ENCODE results near the gene TTC23L. TPM values are rescaled to one million over a fixed set of nuclear protein-coding genes. Genes with fewer than 3 reads are reported as not detected.
"Not testable (repeated sequence)": the region's sequence is repeated elsewhere in the genome, so short reads cannot be mapped to it uniquely, and the experiment has no call there.

TTC23L gene
- total RNA-seq, 1 experiment from 2014 or later, result not detected

- Histone ChIP-seq H3K9me3 (replicated peaks) (no peaks in the 10 kb centered on the region), H3K4me3 (no peak overlapping the region), H3K4me1 (peaks cover 3% of the 10 kb centered on the region; the same call in 1 of the 2 replicates), H3K36me3 (peaks cover 72% of the 10 kb centered on the region), H3K27ac (no peak overlapping the region), H3K27me3 (no peaks in the 10 kb centered on the region)
- no peak for DNase-seq
Measured at GRCh38 chr5:34822956-34823715, 15.8 kb upstream of the TTC23L start.

- Histone ChIP-seq H3K9me3 (replicated peaks) (no peaks in the 10 kb centered on the region), H3K27me3 (no peaks in the 10 kb centered on the region), H3K4me1 (no peaks in the 10 kb centered on the region), H3K27ac (no peak overlapping the region), H3K36me3 (peaks cover 67% of the 10 kb centered on the region), H3K4me3 (no peak overlapping the region)
- no peak for DNase-seq
Measured at GRCh38 chr5:34826347-34826746, 12.6 kb upstream of the TTC23L start.

GRCh38 chr5:34827588-34828506 lies 11.1 kb upstream of the TTC23L start:
- Histone ChIP-seq H3K36me3 (peaks cover 70% of the 10 kb centered on the region), H3K9me3 (replicated peaks) (no peaks in the 10 kb centered on the region), H3K4me1 (no peaks in the 10 kb centered on the region), H3K27me3 (no peaks in the 10 kb centered on the region), H3K4me3 (no peak overlapping the region), H3K27ac (no peak overlapping the region)
- DNase-seq, result no peak

- not testable (repeated sequence) for H3K27ac ChIP-seq; H3K9me3 ChIP-seq (replicated peaks); H3K27me3 ChIP-seq; DNase-seq; H3K4me3 ChIP-seq; H3K4me1 ChIP-seq
- H3K36me3 ChIP-seq, result peaks cover 56% of the 10 kb centered on the region
Measured at GRCh38 chr5:34830827-34831226, 8.1 kb upstream of the TTC23L start.

- H3K9me3 ChIP-seq (replicated peaks), result no peaks in the 10 kb centered on the region
- no peaks in the 10 kb centered on the region for H3K4me1 ChIP-seq
- H3K27ac ChIP-seq, result no peak overlapping the region
- no peak overlapping the region for H3K4me3 ChIP-seq
- DNase-seq, result no peak
- peaks cover 52% of the 10 kb centered on the region for H3K36me3 ChIP-seq
- H3K27me3 ChIP-seq, result no peaks in the 10 kb centered on the region
Measured at GRCh38 chr5:34831303-34831702, 7.7 kb upstream of the TTC23L start.

DNA sequence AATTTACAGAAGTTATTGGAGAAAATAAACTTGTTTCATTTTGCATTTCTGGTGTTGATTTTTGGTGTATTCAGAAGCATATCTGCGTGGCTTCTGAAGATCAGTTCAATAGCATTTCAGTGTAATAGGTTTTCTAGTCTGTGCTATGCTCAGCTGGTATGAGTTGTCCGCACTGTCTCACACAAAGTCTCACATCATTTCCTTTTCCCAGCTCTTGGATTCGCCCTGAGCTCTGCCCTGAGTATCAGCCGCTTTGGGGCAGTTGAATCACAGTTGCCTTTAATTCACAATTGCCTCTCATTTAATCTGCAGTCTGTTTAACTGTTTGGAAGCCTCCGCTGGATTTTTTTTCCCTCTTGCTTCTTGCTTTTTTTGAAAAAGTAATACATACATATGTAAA lies 6.4 kb upstream of the TTC23L start:
- DNase-seq, result no peak
- H3K4me3 ChIP-seq, result no peak overlapping the region
- H3K27me3 ChIP-seq, result no peaks in the 10 kb centered on the region
- H3K27ac ChIP-seq, result no peak overlapping the region
- no peaks in the 10 kb centered on the region for H3K4me1 ChIP-seq
- H3K9me3 ChIP-seq (replicated peaks), result no peaks in the 10 kb centered on the region
- peaks cover 39% of the 10 kb centered on the region for H3K36me3 ChIP-seq

DNA sequence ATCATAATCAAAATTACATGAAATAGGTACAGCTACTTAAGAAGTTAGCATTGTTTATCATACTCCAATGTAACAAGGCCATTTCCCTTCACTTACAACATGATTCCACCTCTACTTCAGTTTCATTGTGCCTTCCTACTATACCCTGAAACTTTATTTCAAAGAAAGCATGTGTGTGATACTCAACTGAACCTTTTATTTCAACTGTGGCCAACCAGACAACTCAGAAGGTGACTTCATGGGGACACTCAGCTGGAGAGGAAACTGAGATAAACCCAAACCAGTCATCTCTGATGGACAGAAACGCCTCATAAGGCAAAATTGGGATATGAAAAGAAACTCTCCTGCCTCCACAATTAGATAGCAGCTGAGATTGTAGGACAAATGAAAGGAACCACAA lies 5.9 kb upstream of the TTC23L start:
- DNase-seq, result no peak
- no peak overlapping the region for H3K27ac ChIP-seq
- H3K27me3 ChIP-seq, result no peaks in the 10 kb centered on the region
- H3K9me3 ChIP-seq (replicated peaks), result no peaks in the 10 kb centered on the region
- H3K4me1 ChIP-seq, result no peaks in the 10 kb centered on the region
- H3K4me3 ChIP-seq, result no peak overlapping the region
- peaks cover 34% of the 10 kb centered on the region for H3K36me3 ChIP-seq

DNA sequence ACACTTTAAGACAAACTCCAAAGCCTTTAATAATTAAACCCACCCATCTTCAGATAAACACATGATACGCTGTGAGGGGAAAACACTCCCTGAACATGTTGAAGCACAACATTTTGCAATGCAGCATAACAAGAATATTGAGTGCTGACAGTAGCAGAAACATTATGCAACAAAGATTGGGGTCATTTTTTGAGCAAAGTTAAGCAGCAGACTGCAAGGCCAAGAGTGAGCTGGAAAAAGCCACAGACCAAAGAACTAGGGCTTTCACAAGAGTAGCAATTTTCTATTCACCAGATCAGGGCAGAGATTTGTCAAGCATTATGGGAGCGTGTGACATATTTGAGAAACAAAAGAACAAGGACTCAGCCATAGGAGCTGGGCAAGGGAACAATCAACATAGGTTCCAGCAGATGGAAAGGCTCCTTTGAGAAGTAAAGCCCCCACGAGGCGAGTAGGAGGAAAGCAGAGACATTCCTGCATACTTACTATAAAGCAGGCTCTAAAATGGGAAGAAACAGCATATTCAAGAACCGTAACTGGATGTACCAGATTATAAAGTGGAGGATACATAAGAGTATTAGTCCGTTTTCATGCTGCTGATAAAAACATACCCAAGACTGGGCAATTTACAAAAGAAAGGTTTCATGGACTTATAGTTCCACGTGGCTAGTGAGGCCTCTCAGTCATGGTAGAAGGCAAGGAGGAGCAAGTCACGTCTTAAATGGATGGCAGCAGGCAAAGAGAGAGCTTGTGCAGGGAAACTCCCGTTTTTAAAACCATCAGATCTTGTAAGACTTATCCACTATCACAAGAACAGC lies 4.8 kb upstream of the TTC23L start:
- Histone ChIP-seq H3K9me3 (replicated peaks) (no peaks in the 10 kb centered on the region), H3K4me1 (no peaks in the 10 kb centered on the region), H3K27me3 (no peaks in the 10 kb centered on the region), H3K4me3 (no peak overlapping the region), H3K27ac (no peak overlapping the region), H3K36me3 (peaks cover 28% of the 10 kb centered on the region)
- no peak for DNase-seq

- Histone ChIP-seq H3K9me3 (replicated peaks) (no peaks in the 10 kb centered on the region), H3K27ac (no peak overlapping the region), H3K27me3 (no peaks in the 10 kb centered on the region), H3K36me3 (peaks cover 28% of the 10 kb centered on the region), H3K4me3 (no peak overlapping the region), H3K4me1 (no peaks in the 10 kb centered on the region)
- DNase-seq, result no peak
Measured at GRCh38 chr5:34834794-34835089, 4.2 kb upstream of the TTC23L start.

- no peak overlapping the region for H3K4me3 ChIP-seq
- H3K27me3 ChIP-seq, result no peaks in the 10 kb centered on the region
- DNase-seq, result no peak
- H3K36me3 ChIP-seq, result peaks cover 25% of the 10 kb centered on the region
- H3K4me1 ChIP-seq, result no peaks in the 10 kb centered on the region
- H3K27ac ChIP-seq, result no peak overlapping the region
- H3K9me3 ChIP-seq (replicated peaks), result no peaks in the 10 kb centered on the region
Measured at GRCh38 chr5:34835664-34836063, 3.3 kb upstream of the TTC23L start.

DNA sequence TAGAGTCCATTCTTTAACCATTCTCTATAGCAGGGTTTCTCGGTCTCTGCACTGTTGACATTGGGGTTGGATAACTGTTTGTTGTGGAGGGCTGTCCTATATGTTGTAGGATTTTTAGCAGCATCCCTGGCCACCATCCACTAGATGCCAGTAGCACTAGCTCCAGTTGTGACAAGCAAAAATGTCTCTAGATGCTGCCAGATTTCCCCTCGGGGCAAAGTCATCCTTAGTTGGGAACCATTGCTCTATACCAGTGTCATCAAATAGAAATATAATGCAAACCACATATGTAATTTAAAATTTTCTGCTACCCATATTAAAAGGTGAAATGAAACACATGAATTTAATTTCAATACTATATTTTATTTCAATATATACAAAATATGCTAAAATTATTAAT lies 2.9 kb downstream of the TTC23L start:
- DNase-seq, result no peak
- Histone ChIP-seq H3K4me1 (no peaks in the 10 kb centered on the region), H3K27me3 (no peaks in the 10 kb centered on the region), H3K27ac (no peak overlapping the region), H3K36me3 (no peaks in the 10 kb centered on the region), H3K9me3 (replicated peaks) (no peaks in the 10 kb centered on the region), H3K4me3 (no peak overlapping the region)

DNA sequence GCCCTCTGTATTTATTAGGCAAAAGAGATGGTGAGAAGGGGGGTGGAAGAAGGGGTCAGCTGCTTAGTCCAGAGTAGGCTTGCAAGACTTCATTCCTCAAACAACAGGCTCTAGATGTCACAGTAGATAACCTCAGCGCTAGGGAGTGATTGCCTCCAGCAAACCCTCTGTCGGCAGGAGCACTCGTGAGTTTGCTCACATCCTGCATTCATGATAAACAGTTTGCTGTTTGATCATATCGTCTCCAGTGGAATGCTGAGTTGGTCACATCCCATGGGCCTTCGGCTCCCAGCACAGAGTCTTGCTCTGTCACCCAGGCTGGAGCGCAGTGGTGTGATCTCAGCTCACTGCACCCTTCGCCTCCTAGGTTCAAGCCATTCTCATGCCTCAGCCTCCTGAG lies 3.6 kb downstream of the TTC23L start:
- DNase-seq, result no peak
- H3K4me1 ChIP-seq, result no peaks in the 10 kb centered on the region
- no peak overlapping the region for H3K27ac ChIP-seq
- no peaks in the 10 kb centered on the region for H3K36me3 ChIP-seq
- no peak overlapping the region for H3K4me3 ChIP-seq
- H3K27me3 ChIP-seq, result no peaks in the 10 kb centered on the region
- H3K9me3 ChIP-seq (replicated peaks), result no peaks in the 10 kb centered on the region

DNA sequence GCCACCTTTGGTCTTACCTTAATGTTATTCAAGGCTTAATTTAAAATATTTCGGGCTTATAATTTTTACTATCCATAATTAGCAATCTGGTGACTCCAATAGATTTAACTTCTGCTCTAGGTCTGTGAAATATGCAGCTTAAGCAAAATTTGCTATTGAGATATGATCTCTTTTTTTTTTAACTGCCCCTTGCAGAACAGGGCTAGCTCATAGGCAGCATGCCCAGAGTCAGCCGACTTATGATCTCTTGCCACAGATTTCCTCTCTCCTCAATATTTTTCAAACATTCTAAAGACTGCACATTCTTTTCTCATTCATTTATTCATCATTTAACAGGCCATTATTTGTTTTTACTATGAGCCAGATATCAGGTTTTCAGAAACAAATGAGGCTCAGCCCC lies 4.5 kb downstream of the TTC23L start:
- DNase-seq, result no peak
- Histone ChIP-seq H3K9me3 (replicated peaks) (no peaks in the 10 kb centered on the region), H3K36me3 (no peaks in the 10 kb centered on the region), H3K4me3 (no peak overlapping the region), H3K27me3 (no peaks in the 10 kb centered on the region), H3K4me1 (no peaks in the 10 kb centered on the region), H3K27ac (no peak overlapping the region)

DNA sequence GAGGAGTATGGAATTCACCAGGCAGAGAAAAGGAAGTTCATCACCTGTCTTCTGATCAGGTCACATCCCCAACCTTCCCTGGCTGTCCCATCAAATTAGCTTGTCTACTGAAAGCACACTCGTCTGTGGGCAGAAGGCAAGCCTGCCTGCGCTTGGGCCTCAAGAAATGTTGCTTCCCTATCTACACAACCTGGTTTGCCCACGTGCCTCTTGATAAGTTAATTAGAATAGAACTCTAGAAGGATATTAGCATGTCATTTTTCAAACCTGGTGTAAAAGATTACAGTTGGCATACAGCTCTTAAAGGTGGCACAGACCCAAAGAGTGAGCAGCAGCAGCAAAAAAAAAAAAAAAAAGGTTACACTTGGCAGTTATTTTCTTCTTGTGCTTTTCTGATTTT lies 5.1 kb downstream of the TTC23L start:
- no peaks in the 10 kb centered on the region for H3K27me3 ChIP-seq
- no peaks in the 10 kb centered on the region for H3K4me1 ChIP-seq
- no peaks in the 10 kb centered on the region for H3K36me3 ChIP-seq
- H3K4me3 ChIP-seq, result no peak overlapping the region
- no peaks in the 10 kb centered on the region for H3K9me3 ChIP-seq (replicated peaks)
- no peak overlapping the region for H3K27ac ChIP-seq
- no peak for DNase-seq

- no peaks in the 10 kb centered on the region for H3K36me3 ChIP-seq
- H3K27me3 ChIP-seq, result no peaks in the 10 kb centered on the region
- H3K4me3 ChIP-seq, result no peak overlapping the region
- no peak overlapping the region for H3K27ac ChIP-seq
- DNase-seq, result no peak
- no peaks in the 10 kb centered on the region for H3K9me3 ChIP-seq (replicated peaks)
- no peaks in the 10 kb centered on the region for H3K4me1 ChIP-seq
Measured at GRCh38 chr5:34844999-34845398, 6.0 kb downstream of the TTC23L start.
